HFF-Myc (cell line): ENCODE data around the gene DUSP8.
A peak's percentile ranks its signal among the peaks of the same experiment; 100 is the strongest.

ENCODE experiments used
- DNase-seq: peaks from one replicate; pipeline ENCODE4 v3.0.0-alpha.2; 2011; ENCODE audit warnings: low read depth; ENCODE audit errors: extremely low read depth
- H3K4me3 ChIP-seq: replicated peaks from 2 replicates; pipeline ENCODE4 v1.5.1; 2011; ENCODE audit warnings: low read depth, mild to moderate bottlenecking, control low read depth, low read length
- TF ChIP-seq, protein P1 (sequence below): IDR thresholded peaks from 2 replicates; pipeline ENCODE4 v1.5.1; 2012; ENCODE audit warnings: mild to moderate bottlenecking, low read depth, low read length, control low read depth; ENCODE audit errors: missing control alignments

The DUSP8 gene

DNA sequence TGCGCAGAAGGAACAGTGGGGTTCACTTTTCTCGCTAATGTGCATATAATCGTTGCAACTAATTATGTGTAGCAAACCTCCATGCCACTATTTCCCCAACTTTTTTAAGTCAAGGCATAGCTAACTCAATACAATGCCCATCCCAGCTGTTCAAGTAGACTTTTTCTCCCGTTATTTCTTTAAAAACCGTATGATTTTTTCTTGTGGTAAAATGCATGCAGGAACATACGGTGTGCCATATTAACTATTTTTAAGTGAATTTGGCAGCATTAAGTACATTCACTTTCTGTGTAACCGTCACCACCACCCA, 2.8 kb upstream of the DUSP8 start:
- H3K4me3 ChIP-seq, result no peak overlapping the region
- TF ChIP-seq, protein P1, sequence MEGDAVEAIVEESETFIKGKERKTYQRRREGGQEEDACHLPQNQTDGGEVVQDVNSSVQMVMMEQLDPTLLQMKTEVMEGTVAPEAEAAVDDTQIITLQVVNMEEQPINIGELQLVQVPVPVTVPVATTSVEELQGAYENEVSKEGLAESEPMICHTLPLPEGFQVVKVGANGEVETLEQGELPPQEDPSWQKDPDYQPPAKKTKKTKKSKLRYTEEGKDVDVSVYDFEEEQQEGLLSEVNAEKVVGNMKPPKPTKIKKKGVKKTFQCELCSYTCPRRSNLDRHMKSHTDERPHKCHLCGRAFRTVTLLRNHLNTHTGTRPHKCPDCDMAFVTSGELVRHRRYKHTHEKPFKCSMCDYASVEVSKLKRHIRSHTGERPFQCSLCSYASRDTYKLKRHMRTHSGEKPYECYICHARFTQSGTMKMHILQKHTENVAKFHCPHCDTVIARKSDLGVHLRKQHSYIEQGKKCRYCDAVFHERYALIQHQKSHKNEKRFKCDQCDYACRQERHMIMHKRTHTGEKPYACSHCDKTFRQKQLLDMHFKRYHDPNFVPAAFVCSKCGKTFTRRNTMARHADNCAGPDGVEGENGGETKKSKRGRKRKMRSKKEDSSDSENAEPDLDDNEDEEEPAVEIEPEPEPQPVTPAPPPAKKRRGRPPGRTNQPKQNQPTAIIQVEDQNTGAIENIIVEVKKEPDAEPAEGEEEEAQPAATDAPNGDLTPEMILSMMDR, result no peak
- DNase-seq, result no peak

DNA sequence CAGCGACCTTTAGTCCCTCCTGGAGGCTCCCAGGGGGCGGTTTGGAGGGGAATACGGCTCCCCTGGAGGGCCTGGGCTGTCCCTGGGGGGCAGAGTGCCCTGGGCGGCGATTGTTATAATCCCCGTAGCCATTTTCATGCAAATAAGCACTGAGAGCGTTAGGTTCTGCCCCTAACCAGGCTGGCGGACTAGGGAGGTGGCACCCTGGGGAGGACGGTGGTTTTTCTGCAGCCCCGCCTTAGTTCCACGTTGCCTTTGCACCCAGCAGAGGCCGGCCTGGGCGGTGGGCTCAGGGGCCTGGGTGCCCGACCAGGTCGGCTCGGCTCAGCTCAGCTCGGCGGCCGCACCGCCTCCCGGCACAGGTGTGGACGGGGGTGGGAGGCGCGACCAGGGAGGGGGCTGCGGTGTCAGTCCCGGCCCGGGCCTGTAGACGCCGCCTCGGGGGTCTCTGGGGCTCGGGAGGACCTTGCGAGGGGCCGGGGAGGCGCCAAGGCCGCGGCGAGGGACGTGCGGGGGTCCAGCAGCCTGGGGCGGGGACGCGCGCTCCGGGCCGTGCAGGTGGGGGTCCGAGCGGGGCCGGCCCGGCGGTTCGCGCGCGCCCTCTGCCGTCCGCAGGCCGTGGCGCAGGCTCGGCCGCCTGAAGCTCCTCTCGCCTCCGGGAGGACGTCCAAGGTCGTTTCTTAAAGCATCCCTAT, 2.3 kb upstream of the DUSP8 start:
- H3K4me3 ChIP-seq, result no peak overlapping the region
- no peak for DNase-seq
- TF ChIP-seq, protein P1, result peak; percentile 71

DNA sequence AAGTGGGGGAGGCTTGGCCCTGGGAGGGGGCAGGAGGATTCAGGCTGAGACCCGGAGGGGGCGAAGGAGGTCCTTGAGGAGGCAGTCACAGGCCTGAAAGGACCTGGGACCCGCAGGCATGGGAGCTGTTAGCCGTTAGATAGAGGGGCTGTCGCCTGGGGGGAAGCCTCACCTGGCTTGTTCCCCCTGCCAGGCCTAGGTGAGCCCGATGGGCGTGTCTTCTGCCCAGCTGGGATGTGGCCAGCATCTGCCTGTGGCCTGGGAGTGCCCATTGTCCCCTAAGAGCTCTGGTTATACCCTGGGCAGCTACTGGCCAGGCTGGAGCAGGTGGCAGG, 1.8 kb upstream of the DUSP8 start:
- TF ChIP-seq, protein P1, result no peak
- DNase-seq, result no peak
- no peak overlapping the region for H3K4me3 ChIP-seq

DNA sequence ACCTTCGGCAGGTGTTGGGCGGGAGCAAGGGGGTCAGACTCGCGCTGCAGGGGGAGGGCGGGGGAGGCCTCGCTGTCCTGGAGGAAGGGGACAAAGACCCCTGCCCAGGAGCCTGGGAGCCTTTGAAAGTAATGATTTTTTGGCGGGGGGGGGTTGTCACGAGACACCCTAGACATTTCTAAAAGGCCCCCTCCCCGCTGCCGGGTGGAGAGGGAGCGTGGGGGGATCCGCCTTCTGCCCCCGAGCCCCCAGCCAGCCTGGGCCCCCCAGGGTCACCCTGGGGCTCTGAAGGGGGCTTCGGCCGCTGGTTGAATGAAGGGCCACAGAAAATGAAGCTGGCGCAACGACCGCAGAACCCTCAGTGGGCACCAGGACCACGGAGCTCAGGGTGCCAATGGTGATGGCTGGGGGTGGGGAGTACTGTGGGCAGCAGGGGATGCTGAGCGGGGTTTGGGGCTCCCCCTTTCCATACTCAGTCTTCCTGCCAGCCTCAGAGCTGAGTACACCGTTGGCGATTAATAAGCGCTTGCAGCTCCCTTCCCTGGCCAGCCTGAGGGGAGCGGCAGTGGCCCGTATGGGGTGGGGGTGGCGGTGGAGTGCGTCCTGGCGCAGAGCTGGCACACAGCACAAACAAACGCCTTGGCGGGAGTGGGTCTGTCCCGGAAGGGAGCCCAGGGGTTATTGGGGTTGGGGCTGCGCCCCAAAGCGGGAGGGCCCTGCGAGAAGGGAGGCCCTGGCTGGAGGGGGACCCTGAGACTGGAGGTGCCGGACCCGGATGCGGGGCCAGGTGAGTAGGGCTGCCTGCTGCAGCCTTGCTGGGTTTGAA, 1.2 kb upstream of the DUSP8 start:
- TF ChIP-seq, protein P1, result no peak
- H3K4me3 ChIP-seq, result no peak overlapping the region
- DNase-seq, result no peak

DNA sequence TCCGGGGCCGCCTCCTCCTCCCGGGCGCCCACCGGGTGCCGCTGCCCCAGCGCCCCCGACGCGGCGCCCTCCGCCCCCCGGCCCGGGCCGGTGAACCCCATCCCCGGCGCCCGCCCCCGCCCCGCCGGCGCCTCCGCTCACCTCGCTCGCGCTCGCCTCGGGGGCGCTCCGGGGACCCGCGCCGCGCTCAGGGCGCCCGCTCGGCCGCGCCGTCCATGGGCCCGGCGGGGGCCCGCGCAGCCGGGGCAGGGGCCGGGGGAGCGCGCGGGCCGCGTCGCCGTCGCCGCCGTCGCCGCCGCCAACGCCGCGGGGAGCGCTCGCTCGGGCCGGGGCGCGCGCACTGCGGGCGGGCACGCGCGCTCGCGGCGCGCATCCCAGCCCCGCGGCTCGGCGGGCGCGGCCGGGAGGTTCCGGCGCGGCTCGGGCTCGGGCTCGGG, 293 bp downstream of the DUSP8 start:
- TF ChIP-seq, protein P1, result no peak
- no peak for DNase-seq
- H3K4me3 ChIP-seq, result peak overlapping the region; percentile 45

DNA sequence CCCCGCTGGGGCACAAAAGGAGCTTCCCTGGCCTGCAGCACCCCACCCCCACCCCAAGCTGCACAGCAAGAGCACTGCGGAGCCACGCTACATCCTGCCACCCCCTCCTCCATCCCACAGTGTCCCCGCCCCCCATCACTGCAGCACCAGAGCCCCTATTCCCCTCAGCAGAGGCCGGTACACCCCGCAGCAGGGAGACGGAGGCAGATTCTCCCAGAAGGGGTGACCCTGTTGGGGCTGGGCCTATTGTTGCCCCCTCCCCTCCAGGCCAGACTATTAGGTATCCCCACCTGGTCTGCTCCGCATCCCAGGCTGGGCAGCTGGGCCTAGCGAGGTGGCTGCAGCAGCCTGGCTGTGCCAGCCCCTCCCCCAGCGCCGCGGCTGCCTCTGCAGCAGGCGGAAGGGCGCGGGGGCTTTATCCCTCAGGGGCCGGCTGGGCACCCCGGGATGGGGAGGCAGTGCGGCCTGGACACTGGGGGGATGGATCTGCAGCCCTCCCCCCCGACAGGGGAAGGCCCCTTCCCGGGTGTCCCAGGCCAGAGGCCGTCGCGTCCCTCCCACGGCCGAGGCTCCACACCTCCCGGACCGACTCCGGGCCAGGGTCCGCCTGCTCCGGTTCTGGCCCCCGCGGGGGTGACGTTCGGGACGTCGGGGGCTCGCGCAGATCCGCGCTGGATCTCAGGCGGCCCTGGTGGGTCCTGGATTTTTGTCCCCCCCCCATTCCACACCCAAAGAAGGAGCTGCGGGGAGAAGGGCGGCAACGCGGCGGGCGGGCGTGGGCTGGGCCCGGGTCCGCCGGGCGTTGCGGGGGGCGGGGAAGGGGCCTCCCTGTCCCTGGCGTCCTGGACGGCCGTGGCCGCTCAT, 943 bp downstream of the DUSP8 start:
- DNase-seq, result no peak
- H3K4me3 ChIP-seq, result peak overlapping the region; percentile 45
- TF ChIP-seq, protein P1, result no peak
